Cerebellar cortex (tissue), 1 donor: ENCODE measurements around the gene MYF5.
"Not testable (repeated sequence)": the region's sequence is repeated elsewhere in the genome, so short reads cannot be mapped to it uniquely, and the experiment has no call there.

Experiments used
- DNase-seq: peaks from one replicate; pipeline ENCODE4 v3.0.0-alpha.2; 2015; ENCODE audit warnings: low spot score

The MYF5 gene

DNA sequence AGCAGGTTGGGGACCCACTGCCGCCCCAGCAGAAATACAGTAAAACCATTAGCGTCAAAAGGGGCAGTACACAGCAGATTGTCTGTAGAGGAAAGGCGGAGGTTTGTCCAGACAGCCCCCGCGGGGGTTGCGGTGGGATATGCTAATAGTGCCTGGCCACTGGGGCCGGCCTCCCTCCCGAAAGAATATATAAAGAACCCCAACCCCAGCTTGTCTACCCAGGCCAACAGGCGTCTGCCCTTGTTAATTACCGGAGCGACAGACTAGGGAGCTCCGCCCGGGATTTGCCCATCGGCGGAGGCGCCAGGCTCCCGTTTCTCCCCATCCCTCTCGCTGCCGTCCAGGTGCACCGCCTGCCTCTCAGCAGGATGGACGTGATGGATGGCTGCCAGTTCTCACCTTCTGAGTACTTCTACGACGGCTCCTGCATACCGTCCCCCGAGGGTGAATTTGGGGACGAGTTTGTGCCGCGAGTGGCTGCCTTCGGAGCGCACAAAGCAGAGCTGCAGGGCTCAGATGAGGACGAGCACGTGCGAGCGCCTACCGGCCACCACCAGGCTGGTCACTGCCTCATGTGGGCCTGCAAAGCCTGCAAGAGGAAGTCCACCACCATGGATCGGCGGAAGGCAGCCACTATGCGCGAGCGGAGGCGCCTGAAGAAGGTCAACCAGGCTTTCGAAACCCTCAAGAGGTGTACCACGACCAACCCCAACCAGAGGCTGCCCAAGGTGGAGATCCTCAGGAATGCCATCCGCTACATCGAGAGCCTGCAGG is at the start of gene MYF5:
Gene MYF5, plus strand, starts transcription at position 217 of the 774 bp plus-strand sequence. Its CDS starts 152 bp downstream, at position 369.
- DNase-seq: no peak

DNA sequence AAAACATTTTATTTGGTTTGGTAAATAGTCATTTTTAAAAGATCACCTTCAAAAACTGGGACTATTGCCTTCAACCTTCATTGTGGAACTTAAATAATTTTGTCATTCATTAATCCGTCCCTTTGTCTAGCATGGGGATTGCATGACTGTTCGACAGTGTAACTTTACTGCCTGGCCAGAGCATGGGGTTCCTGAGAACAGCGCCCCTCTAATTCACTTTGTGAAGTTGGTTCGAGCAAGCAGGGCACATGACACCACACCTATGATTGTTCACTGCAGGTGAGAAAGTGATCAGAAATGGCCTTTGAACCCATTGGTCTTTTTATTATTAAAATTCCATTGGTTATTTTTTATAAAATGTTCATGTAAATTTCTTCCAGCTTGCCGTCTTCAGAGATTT is 46.5 kb upstream of the MYF5 start:
- no peak for DNase-seq

DNA sequence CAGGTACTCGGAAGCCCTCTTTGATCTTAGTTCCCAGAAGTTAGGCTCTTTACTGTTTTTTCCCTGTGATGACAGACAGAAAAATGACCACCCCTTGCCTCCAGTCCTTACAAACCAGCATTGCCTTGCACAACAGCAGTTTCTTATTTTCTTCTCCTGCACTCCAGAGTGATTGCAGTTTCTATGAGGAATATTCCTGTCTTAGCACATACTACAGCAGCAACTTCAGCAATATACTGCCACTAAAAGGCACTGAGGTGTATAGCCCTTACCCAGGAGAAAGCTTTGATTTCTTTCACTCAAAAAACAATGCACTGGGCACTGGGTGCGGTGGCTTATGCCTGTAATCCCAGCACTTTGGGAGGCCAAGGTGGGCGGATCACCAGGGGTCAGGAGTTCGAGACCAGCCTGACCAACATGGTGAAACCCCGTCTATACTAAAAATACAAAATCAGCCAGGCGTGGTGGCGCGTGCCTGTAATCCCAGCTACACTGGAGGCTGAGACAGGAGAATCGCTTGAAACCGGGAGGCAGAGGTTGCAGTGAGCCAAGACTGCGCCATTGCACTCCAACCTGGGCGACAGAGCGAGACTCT is 40.6 kb upstream of the MYF5 start:
- DNase-seq: not testable (repeated sequence)

- peak; percentile 33 for DNase-seq
Observed at GRCh38 chr12:80676856-80677255, 39.9 kb upstream of the MYF5 start.

DNA sequence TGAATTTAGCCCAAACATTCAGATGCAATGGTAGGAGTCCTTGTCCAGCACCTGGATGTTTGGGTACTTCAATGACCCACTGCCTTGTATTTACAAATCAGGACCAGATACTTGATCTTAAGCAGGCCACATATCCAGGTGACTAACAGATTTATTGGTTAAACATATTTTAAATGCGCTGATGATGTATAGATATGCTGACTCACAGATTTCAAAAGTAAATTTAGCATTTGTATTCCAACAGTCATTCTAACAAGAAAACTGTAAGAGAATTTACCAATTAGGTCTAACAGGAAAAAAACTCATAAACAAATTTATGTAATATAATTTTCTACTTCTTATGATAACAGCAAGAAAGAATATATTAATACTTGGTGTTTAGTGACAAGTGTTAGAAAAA is 38.7 kb upstream of the MYF5 start:
- DNase-seq: no peak

GRCh38 chr12:80679346-80680131 is 37.2 kb upstream of the MYF5 start:
- DNase-seq: no peak

DNA sequence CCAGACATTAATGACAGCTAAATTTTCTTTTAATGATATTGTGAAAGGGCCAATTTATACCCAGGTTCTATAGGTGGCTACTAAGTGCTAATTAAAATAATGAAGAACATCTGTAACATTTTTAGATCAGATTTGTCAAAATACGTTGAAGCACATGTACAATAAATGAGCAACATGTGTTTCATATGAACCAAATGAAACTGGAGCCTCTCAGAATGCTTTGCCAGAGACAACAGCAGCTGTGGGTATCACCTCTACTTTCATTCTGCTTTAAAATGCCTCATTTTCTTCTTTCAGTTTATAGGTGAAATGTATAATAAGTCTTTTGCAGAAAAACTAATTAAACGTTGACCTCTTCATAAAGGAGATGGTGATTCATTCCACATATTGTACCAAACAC is 35.4 kb upstream of the MYF5 start:
- no peak for DNase-seq

DNA sequence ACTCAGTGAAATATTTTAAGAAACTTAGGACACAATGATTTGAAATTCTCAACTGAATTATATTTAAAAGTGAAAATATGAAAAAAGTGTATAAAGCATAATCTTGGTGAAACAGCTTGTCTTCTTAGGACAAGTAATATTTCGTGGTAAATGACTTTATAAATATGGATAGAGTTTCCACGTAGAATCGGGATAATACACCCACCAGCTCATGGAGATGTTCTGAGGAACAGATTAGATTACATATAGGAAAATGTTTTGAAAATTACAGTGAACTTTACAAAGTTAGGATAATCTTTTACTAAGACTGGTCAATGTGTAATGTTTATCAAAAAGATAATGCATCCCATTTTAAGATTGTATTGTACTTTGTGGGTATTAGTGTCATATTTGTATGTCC is 34.9 kb upstream of the MYF5 start:
- no peak for DNase-seq

GRCh38 chr12:80684077-80684495 is 32.6 kb upstream of the MYF5 start:
- no peak for DNase-seq

GRCh38 chr12:80690090-80690489 is 26.6 kb upstream of the MYF5 start:
- no peak for DNase-seq

DNA sequence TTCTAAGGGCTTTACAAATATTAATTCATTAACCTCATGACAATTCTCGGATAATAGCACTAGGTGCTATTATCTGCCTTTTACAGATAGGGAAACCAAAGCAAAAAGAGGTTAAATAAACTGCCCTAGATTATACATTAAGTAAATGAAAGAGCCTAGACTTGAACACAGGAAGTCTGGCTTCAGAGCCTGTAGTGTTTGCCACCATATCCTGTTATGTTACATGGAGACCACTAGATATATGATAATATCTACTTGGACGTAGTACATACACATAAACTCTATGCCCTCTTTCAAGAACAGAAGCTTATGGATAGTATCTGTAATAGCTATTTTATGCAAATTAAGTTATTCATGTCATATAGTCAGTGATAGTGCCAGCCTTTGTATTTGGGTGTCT is 26.2 kb upstream of the MYF5 start:
- no peak for DNase-seq

DNA sequence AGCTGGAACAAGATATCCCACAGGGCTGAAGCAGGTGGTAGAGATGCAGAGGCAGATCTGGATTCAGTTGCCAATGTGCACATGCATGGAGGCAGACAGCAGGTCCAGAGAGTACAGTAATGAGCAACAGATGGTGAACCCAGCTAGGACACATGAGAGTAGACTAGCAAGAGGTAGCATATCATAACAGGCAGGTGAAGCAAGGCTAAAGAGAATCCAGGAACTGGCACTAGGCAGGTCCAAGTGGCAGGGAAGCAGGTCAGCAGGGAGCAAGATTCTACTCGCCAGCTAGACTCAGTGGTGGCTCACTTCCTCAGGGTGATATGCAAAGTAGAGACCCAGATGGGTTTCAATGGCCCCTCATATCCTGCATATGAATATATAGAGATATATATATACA is 24.6 kb upstream of the MYF5 start:
- peak; percentile 95 for DNase-seq

- DNase-seq: no peak
Observed at GRCh38 chr12:80697270-80697887, 19.3 kb upstream of the MYF5 start.

DNA sequence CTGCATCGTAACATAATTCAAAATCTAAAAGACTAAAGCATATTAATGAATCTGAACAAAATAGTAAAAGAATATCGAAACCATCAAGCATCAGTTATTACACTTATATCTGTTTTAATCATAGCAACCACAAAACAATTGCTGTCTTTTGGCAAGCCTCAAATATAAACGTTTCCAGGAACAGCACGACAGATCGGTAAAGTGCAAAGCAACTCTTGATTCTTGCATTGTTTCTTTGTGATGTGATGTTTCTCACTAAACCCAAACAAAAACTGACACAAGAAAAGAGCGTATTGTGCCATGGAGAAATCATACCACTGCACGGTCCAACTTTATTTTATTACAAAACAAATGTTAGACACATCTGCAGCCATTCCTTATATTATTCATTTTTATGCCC is 18.5 kb upstream of the MYF5 start:
- DNase-seq: no peak

- DNase-seq: no peak
Observed at GRCh38 chr12:80698847-80699542, 17.7 kb upstream of the MYF5 start.

DNA sequence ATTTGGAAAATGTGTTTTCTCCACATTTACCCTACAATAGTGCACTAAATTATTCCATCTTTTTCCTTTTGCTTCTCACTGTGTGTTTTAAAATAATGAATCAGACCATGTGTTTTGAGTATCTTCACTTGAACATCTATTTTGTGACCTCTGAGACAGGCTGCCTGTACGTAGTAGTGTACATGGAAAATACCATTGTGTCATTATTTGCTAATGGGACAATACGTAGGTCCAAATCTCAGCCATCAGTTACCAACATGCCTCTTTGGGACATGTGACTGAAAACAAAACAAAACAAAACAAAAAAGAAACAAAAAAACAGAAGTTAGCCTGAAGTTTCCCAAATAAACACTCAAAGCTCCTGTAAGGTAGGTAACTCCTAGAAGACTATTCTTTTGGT is 16.4 kb upstream of the MYF5 start:
- no peak for DNase-seq

- DNase-seq: no peak
Observed at GRCh38 chr12:80701388-80701787, 15.3 kb upstream of the MYF5 start.

- DNase-seq: no peak
Observed at GRCh38 chr12:80702889-80703805, 13.6 kb upstream of the MYF5 start.

- DNase-seq: no peak
Observed at GRCh38 chr12:80704420-80704819, 12.3 kb upstream of the MYF5 start.

DNA sequence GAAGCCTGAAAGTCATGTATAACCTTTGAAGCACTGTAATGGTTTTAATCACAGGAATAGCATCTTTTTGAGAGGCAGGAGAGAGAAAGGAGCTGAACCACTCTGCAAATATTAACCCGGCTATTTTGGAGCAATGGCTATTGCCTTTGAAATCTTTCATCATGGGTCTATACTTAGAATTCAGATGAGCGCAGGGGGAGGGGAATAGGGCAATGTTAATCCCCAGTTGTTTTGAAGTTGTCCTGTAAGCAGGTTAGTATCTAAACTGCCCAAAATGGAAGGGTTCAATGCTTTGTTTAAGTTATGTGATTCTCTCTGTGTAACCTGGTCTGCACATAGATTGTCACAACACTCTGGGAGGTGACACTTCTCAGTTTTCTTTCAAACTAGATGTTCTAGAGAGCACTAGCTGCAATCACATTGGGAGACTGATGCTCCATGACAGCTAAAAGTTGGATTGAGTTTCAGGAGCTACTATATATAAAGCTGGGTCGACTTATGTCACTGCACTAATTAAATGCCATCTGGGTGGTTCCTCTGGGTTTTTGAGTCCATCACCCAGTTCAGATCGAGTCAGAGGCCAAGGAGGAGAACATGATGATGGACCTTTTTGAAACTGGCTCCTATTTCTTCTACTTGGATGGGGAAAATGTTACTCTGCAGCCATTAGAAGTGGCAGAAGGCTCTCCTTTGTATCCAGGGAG is 9.4 kb upstream of the MYF5 start, which contains the start of gene MYF6:
Gene MYF6, plus strand, starts transcription at position 509 of the 704 bp plus-strand sequence. Its CDS starts 86 bp downstream, at position 595.
- no peak for DNase-seq
